H7 (cell line): ENCODE measurements around the gene ACAP3. TPM values are rescaled to one million over a fixed set of nuclear protein-coding genes. Genes with fewer than 3 reads are reported as not detected.
A peak's percentile ranks its signal among the peaks of the same experiment; 100 is the strongest.

ENCODE experiments used
- DNase-seq: peaks from one replicate; pipeline ENCODE4 v3.0.0; 2012
- H3K27me3 ChIP-seq: 2 replicates; pipeline ENCODE4 v1.6.0; 2011; ENCODE audit warnings: mild to moderate bottlenecking, low read length; ENCODE audit not compliant: control insufficient read depth, insufficient read depth
- H3K36me3 ChIP-seq: replicated peaks from 2 replicates; pipeline ENCODE4 v1.5.1; 2011; ENCODE audit warnings: low read length; ENCODE audit not compliant: control insufficient read depth, insufficient read depth
- H3K4me3 ChIP-seq: 2 replicates; pipeline ENCODE4 v1.5.1; 2011; ENCODE audit warnings: low read depth, mild to moderate bottlenecking, control low read depth, low read length, moderate library complexity; ENCODE audit not compliant: insufficient read depth
- total RNA-seq: library from RNA; depleted of rRNA; stranded (reverse); fragments of >200 nt; shearing (Covaris generic); gene quantifications from 2 replicates; pipeline ENCODE4 v1.2.3, GENCODE V29; 2014

ACAP3 gene
- total RNA-seq, 1 experiment from 2014 or later = 55.9 TPM

- Histone ChIP-seq H3K27me3 (no peaks in the 10 kb centered on the region), H3K36me3 (no peaks in the 10 kb centered on the region; the same call in 1 of the 2 replicates), H3K4me3 (no peak overlapping the region)
- no peak for DNase-seq
Observed at GRCh38 chr1:1296070-1297061, 11.4 kb downstream of the ACAP3 start.

- DNase-seq = no peak
- H3K4me3 ChIP-seq = no peak overlapping the region
- H3K36me3 ChIP-seq = no peaks in the 10 kb centered on the region; the same call in 1 of the 2 replicates
- no peaks in the 10 kb centered on the region for H3K27me3 ChIP-seq
Observed at GRCh38 chr1:1295154-1295923, 12.4 kb downstream of the ACAP3 start.

GRCh38 chr1:1294250-1294890 is 13.4 kb downstream of the ACAP3 start:
- peak overlapping the region; percentile 37 for H3K4me3 ChIP-seq
- no peaks in the 10 kb centered on the region; the same call in 1 of the 2 replicates for H3K36me3 ChIP-seq
- DNase-seq = no peak
- H3K27me3 ChIP-seq = no peaks in the 10 kb centered on the region

- peak; percentile 98 for DNase-seq
- Histone ChIP-seq H3K27me3 (no peaks in the 10 kb centered on the region), H3K36me3 (no peaks in the 10 kb centered on the region; the same call in 1 of the 2 replicates), H3K4me3 (peak overlapping the region; percentile 37)
Observed at GRCh38 chr1:1293263-1294249, 14.2 kb downstream of the ACAP3 start.

GRCh38 chr1:1292851-1293250 is 14.9 kb downstream of the ACAP3 start:
- no peaks in the 10 kb centered on the region; the same call in 1 of the 2 replicates for H3K36me3 ChIP-seq
- DNase-seq = no peak
- H3K27me3 ChIP-seq = no peaks in the 10 kb centered on the region
- no peak overlapping the region for H3K4me3 ChIP-seq

- Histone ChIP-seq H3K36me3 (no peaks in the 10 kb centered on the region; the same call in 1 of the 2 replicates), H3K27me3 (no peaks in the 10 kb centered on the region), H3K4me3 (no peak overlapping the region)
- no peak for DNase-seq
Observed at GRCh38 chr1:1292442-1292779, 15.3 kb downstream of the ACAP3 start.

- Histone ChIP-seq H3K36me3 (no peaks in the 10 kb centered on the region; the same call in 1 of the 2 replicates), H3K27me3 (no peaks in the 10 kb centered on the region), H3K4me3 (no peak overlapping the region)
- peak; percentile 95 for DNase-seq
Observed at GRCh38 chr1:1291548-1292441, 15.9 kb downstream of the ACAP3 start.

- no peaks in the 10 kb centered on the region for H3K27me3 ChIP-seq
- peak; percentile 68 for DNase-seq
Observed at GRCh38 chr1:1291023-1291528, 16.7 kb downstream of the ACAP3 start.

GRCh38 chr1:1290238-1290731 is 17.4 kb downstream of the ACAP3 start:
- Histone ChIP-seq H3K36me3 (no peaks in the 10 kb centered on the region), H3K4me3 (no peak overlapping the region), H3K27me3 (no peaks in the 10 kb centered on the region)
- peak; percentile 95 for DNase-seq

More at GRCh38 chr1:1291023-1291528, 16.7 kb downstream of the ACAP3 start:
- Histone ChIP-seq H3K36me3 (no peaks in the 10 kb centered on the region), H3K4me3 (no peak overlapping the region)

- no peaks in the 10 kb centered on the region for H3K36me3 ChIP-seq
- peak; percentile 75 for DNase-seq
- no peaks in the 10 kb centered on the region for H3K27me3 ChIP-seq
- H3K4me3 ChIP-seq = no peak overlapping the region
Observed at GRCh38 chr1:1287288-1288110, 20.2 kb downstream of the ACAP3 start.

GRCh38 chr1:1286313-1287261 is 21.1 kb downstream of the ACAP3 start:
- Histone ChIP-seq H3K4me3 (no peak overlapping the region), H3K36me3 (no peaks in the 10 kb centered on the region), H3K27me3 (no peaks in the 10 kb centered on the region)
- DNase-seq = peak; percentile 74
